GM12878 (cell line): ENCODE results near the gene CFAP45. TPM values are rescaled to one million over a fixed set of nuclear protein-coding genes. Genes with fewer than 3 reads are reported as not detected.

Source experiments
- ATAC-seq: fragments of 200-7000 bp; cut with Tn5 transposase; 3 replicates; pipeline ENCODE4 v1.9.1; 2020; ENCODE audit warnings: mild to moderate bottlenecking, moderate library complexity
- BruUV-seq: library from RNA; stranded (reverse); fragments of 400-500 nt; replicated peaks from 2 replicates; lab custom pipeline; 2021; lab: Mats Ljungman, UMichigan
- CTCF ChIA-PET: fragments of 300-600 bp; sonication (Branson Sonifier 250); formaldehyde crosslinking; extraction: SDS; loops from one replicate; lab custom pipeline; 2021; ENCODE audit warnings: inconsistent platforms; lab: Yijun Ruan, JAX
- POLR2A ChIA-PET: fragments of 350-600 bp; formaldehyde crosslinking; extraction: SDS; loops from one replicate; lab custom pipeline; 2021; ENCODE audit warnings: inconsistent platforms; lab: Charles Lee
- RAD21 ChIA-PET: fragments of 300-600 bp; sonication (Branson Sonifier 250); formaldehyde crosslinking; loops from one replicate; lab custom pipeline; 2023; ENCODE audit warnings: antibody characterized with exemption; ENCODE audit not compliant: unreplicated experiment; lab: Charles Lee
- SMC1A ChIA-PET: fragments of 300-600 bp; sonication (Branson Sonifier 250); formaldehyde crosslinking; loops from one replicate; lab custom pipeline; 2023; ENCODE audit not compliant: unreplicated experiment, uncharacterized antibody; lab: Charles Lee
- DNase-seq: peaks from one replicate; pipeline ENCODE4 v3.0.0-alpha.2; 2011; ENCODE audit warnings: low read depth, low spot score
- FAIRE-seq: peaks from 3 replicates; lab custom pipeline; 2011; peaks lifted over from hg19 to GRCh38; lab: Jason Lieb, UNC
- H2AFZ ChIP-seq: 2 replicates; pipeline ENCODE4 v1.6.0; 2011; ENCODE audit warnings: low read depth, low read length, control low read depth; ENCODE audit not compliant: control insufficient read depth
- H3K27ac ChIP-seq: 2 replicates; pipeline ENCODE4 v1.5.1; 2011; ENCODE audit warnings: control low read depth; ENCODE audit not compliant: control insufficient read depth, insufficient read depth
- H3K27me3 ChIP-seq, 2 experiments: replicated peaks in 1 of 2; 2 replicates each; pipeline versions ENCODE4 v1.6.0 to v1.6.1; 2011; ENCODE audit warnings: low read length in 1 of 2; ENCODE audit not compliant: control insufficient read depth in 2 of 2, insufficient read depth in 2 of 2
- H3K36me3 ChIP-seq, 2 experiments: 2 replicates each; pipeline ENCODE4 v1.5.1; 2011; ENCODE audit warnings: low read length in 1 of 2; ENCODE audit not compliant: control insufficient read depth in 2 of 2, insufficient read depth in 2 of 2
- H3K4me1 ChIP-seq: 2 replicates; pipeline ENCODE4 v1.6.1; 2011; ENCODE audit warnings: mild to moderate bottlenecking, low read length, moderate library complexity, mixed read lengths; ENCODE audit not compliant: control insufficient read depth, insufficient read depth
- H3K4me2 ChIP-seq: 2 replicates; pipeline ENCODE4 v1.6.0; 2011; ENCODE audit warnings: control low read depth; ENCODE audit not compliant: control insufficient read depth, insufficient read depth
- H3K4me3 ChIP-seq: fragments of 200-600 bp; sonication (generic); 2 replicates; pipeline ENCODE4 v1.5.1; 2016
- H3K79me2 ChIP-seq: 2 replicates; pipeline ENCODE4 v1.6.0; 2011; ENCODE audit warnings: low read length; ENCODE audit not compliant: control insufficient read depth, insufficient read depth
- H3K9ac ChIP-seq: 2 replicates; pipeline ENCODE4 v1.8.0; 2011; ENCODE audit warnings: low read length, control low read depth, mixed read lengths; ENCODE audit not compliant: control insufficient read depth, insufficient read depth
- H3K9me3 ChIP-seq: replicated peaks from 3 replicates; pipeline ENCODE4 v1.5.1; 2011; ENCODE audit warnings: mild to moderate bottlenecking, low read length; ENCODE audit not compliant: control insufficient read depth, insufficient read depth
- H4K20me1 ChIP-seq: 2 replicates; pipeline ENCODE4 v1.6.0; 2011; ENCODE audit not compliant: control insufficient read depth, insufficient read depth
- BCL11A ChIP-seq: IDR thresholded peaks from 2 replicates; pipeline ENCODE4 v1.6.1; 2011; ENCODE audit warnings: low read depth, low read length
- BRCA1 ChIP-seq: IDR thresholded peaks from 2 replicates; pipeline ENCODE4 v1.6.1; 2011; ENCODE audit warnings: low read depth, low read length, improper control_type of control experiment
- JUNB ChIP-seq: IDR thresholded peaks from 2 replicates; pipeline ENCODE4 v1.6.1; 2016; ENCODE audit warnings: antibody characterized with exemption, mild to moderate bottlenecking
- KDM1A ChIP-seq: fragments of 200-600 bp; sonication (generic); IDR thresholded peaks from 2 replicates; pipeline ENCODE4 v1.6.1; 2016; ENCODE audit warnings: borderline replicate concordance
- NR2C1 ChIP-seq: fragments of 450-650 bp; IDR thresholded peaks from 2 replicates; pipeline ENCODE4 v1.6.1; 2017; ENCODE audit warnings: antibody characterized with exemption, mild to moderate bottlenecking, moderate library complexity
- RFX5 ChIP-seq: IDR thresholded peaks from 2 replicates; pipeline ENCODE4 v1.6.1; 2011; ENCODE audit warnings: low read depth, low read length, improper control_type of control experiment
- SMARCA5 ChIP-seq: fragments of 450-650 bp; IDR thresholded peaks from 2 replicates; pipeline ENCODE4 v1.6.1; 2017; ENCODE audit warnings: mild to moderate bottlenecking
- SMC3 ChIP-seq: IDR thresholded peaks from 2 replicates; pipeline ENCODE4 v1.6.1; 2011; ENCODE audit warnings: low read length, improper control_type of control experiment, borderline replicate concordance
- SPI1 ChIP-seq: IDR thresholded peaks from 2 replicates; pipeline ENCODE4 v1.6.1; 2011; ENCODE audit warnings: low read depth, mild to moderate bottlenecking, low read length, moderate library complexity, borderline replicate concordance; ENCODE audit not compliant: insufficient read depth
- SREBF2 ChIP-seq: IDR thresholded peaks from 2 replicates; pipeline ENCODE4 v1.6.1; 2012; ENCODE audit warnings: mild to moderate bottlenecking, low read length
- STAT1 ChIP-seq: fragments of 450-650 bp; conservative IDR thresholded peaks from 2 replicates; pipeline ENCODE4 v1.6.1; 2014; ENCODE audit warnings: antibody characterized with exemption, mild to moderate bottlenecking
- STAT3 ChIP-seq: IDR thresholded peaks from 2 replicates; pipeline ENCODE4 v1.6.1; 2011; ENCODE audit warnings: low read depth, low read length, improper control_type of control experiment
- ZNF384 ChIP-seq: IDR thresholded peaks from 2 replicates; pipeline ENCODE4 v1.6.1; 2012; ENCODE audit warnings: low read depth, mild to moderate bottlenecking, low read length, improper control_type of control experiment, borderline replicate concordance
- WGBS: methylation state at CpG from one replicate; pipeline ENCODE4 v1.1.6; 2016; ENCODE audit warnings: low lambda C conversion rate; ENCODE audit not compliant: insufficient replicate concordance, insufficient coverage; ENCODE audit errors: missing lambda C conversion rate; 5-methylcytosine and 5-hydroxymethylcytosine counted together
- in situ Hi-C: fragments of 300-500 bp; cut with MboI; formaldehyde crosslinking; loops from 9 replicates; pipeline ENCODE4 v1.14.3; 2018; ENCODE audit warnings: mixed read lengths
- intact Hi-C: fragments of 100-400 bp; cut with micrococcal nuclease; formaldehyde crosslinking; loops from one replicate; pipeline ENCODE4 v1.14.2; 2022; ENCODE audit not compliant: unreplicated experiment
- polyA plus RNA-seq, 11 experiments: library from polyadenylated mRNA; depleted of rRNA in 4 of 11; unstranded in 6 of 11; stranded (reverse) in 5 of 11; fragments of >200 nt; fragmentation: Nextera tagmentation in 4 of 11; fragmentation: Illumina TruSeq in 1 of 11; extraction: Ambion mirVana in 4 of 11; extraction: Trizol in 1 of 11; gene quantifications; 1 replicate in 1 of 11; 2 replicates in 10 of 11; pipeline versions ENCODE4 v1.2.1 to v1.2.3, GENCODE V29; 2011 to 2016; ENCODE audit warnings: inconsistent platforms in 2 of 11, missing spikeins in 2 of 11, low read depth in 1 of 11
- total RNA-seq, 4 experiments: library from RNA; depleted of rRNA in 3 of 4; stranded (reverse); fragments of >200 nt in 3 of 4; fragmentation: Illumina TruSeq in 1 of 4; extraction: Trizol in 1 of 4; gene quantifications; 2 replicates each; pipeline versions ENCODE4 v1.2.1 to v1.2.3, GENCODE V29; 2013 to 2021
- TF ChIP-seq, protein P1 (sequence below): IDR thresholded peaks from 2 replicates; pipeline ENCODE4 v1.6.1; 2011; ENCODE audit warnings: borderline replicate concordance, low read depth, mild to moderate bottlenecking, moderate library complexity, low read length; ENCODE audit not compliant: insufficient read depth, poor library complexity, severe bottlenecking

Gene CFAP45
- total and polyA plus RNA-seq, 10 of the 15 experiments (the other 5 are each of a cell fraction or from before 2014, with no cell fraction given) = 0.43 to 0.91 (median 0.67) TPM

DNA sequence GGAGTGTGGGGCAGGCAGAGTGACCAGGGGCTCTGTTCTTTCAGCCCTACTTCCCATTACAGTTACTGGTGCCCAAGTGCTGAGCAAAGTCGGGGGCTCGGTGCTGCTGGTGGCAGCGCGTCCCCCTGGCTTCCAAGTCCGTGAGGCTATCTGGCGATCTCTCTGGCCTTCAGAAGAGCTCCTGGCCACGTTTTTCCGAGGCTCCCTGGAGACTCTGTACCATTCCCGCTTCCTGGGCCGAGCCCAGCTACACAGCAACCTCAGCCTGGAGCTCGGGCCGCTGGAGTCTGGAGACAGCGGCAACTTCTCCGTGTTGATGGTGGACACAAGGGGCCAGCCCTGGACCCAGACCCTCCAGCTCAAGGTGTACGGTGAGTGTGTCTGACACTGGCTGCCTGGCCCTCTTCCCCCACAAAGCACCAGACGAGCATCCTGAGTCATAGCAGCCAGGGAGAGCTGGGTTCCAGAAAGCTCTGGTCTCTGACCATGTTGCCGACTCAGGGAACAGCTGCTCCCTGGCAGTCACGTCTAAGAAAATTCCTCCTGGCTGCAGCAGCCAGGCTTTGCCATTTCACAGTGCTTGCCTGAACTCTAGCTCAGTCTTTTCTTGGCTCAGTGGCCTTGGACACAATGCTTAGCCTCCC is 70.0 kb downstream of the CFAP45 start:
- ChIA-PET SMC1A (interaction anchor here (0.9 to 3.4 kb wide), 6 partner anchors 9 to 65 kb away, joined by 3 to 21 read pairs (median 4); no protein-coding TSS in a partner anchor), RAD21 (interaction anchor here (0.8 to 1.5 kb wide), 3 partner anchors 31 to 61 kb away, joined by 3 to 7 read pairs (median 4); no protein-coding TSS in a partner anchor), CTCF (interaction anchor here (0.6 to 16.1 kb wide), 4 partner anchors 12 to 593 kb away, joined by 3 to 178 read pairs (median 4); partner anchors contain the start of gene FCRL6), POLR2A (no interaction called here)
- Histone ChIP-seq H3K9me3 (peaks cover 2% of the 10 kb centered on the region; the same call in 1 of the 3 replicates), H3K9ac (no peak overlapping the region), H3K27ac (no peak overlapping the region), H3K4me1 (peaks cover 35% of the 10 kb centered on the region), H2AFZ (no peak overlapping the region), H3K4me2 (no peak overlapping the region), H3K4me3 (no peak overlapping the region), H3K27me3 (no peaks in the 10 kb centered on the region), H3K36me3 (no peaks in the 10 kb centered on the region), H3K79me2 (no peaks in the 10 kb centered on the region), H4K20me1 (no peaks in the 10 kb centered on the region)
- BruUV-seq = no TSS peak
- ATAC-seq (no peak), FAIRE-seq (no peak), DNase-seq (no peak)
- no peak for TF ChIP-seq KDM1A
- TF ChIP-seq JUNB = no peak
- TF ChIP-seq STAT3 = no peak
- TF ChIP-seq BRCA1 = no peak
- no peak for TF ChIP-seq NR2C1
- TF ChIP-seq SMARCA5 = no peak
- TF ChIP-seq STAT1 = no peak
- TF ChIP-seq RFX5 = no peak
- no peak for TF ChIP-seq SMC3
- TF ChIP-seq, protein P1, sequence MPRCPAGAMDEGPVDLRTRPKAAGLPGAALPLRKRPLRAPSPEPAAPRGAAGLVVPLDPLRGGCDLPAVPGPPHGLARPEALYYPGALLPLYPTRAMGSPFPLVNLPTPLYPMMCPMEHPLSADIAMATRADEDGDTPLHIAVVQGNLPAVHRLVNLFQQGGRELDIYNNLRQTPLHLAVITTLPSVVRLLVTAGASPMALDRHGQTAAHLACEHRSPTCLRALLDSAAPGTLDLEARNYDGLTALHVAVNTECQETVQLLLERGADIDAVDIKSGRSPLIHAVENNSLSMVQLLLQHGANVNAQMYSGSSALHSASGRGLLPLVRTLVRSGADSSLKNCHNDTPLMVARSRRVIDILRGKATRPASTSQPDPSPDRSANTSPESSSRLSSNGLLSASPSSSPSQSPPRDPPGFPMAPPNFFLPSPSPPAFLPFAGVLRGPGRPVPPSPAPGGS = no peak
- no peak for TF ChIP-seq SREBF2
- no peak for TF ChIP-seq SPI1
- TF ChIP-seq BCL11A = no peak
- no peak for TF ChIP-seq ZNF384
- intact Hi-C loops (loop anchor here (2.0 to 5.0 kb wide), 2 partner anchors 31 to 48 kb away; partner anchors contain the start of gene DUSP23), in situ Hi-C loops (no loop called here)
- 73% methylated on average over 18 of the region's 18 CpGs for WGBS
